GM18520 (cell line): ENCODE results near the gene CLASRP.

Experiments
- ATAC-seq: cut with Tn5 transposase; IDR thresholded peaks from one replicate; pipeline ENCODE4 v1.9.1; 2021; ENCODE audit not compliant: unreplicated experiment

The CLASRP gene

DNA sequence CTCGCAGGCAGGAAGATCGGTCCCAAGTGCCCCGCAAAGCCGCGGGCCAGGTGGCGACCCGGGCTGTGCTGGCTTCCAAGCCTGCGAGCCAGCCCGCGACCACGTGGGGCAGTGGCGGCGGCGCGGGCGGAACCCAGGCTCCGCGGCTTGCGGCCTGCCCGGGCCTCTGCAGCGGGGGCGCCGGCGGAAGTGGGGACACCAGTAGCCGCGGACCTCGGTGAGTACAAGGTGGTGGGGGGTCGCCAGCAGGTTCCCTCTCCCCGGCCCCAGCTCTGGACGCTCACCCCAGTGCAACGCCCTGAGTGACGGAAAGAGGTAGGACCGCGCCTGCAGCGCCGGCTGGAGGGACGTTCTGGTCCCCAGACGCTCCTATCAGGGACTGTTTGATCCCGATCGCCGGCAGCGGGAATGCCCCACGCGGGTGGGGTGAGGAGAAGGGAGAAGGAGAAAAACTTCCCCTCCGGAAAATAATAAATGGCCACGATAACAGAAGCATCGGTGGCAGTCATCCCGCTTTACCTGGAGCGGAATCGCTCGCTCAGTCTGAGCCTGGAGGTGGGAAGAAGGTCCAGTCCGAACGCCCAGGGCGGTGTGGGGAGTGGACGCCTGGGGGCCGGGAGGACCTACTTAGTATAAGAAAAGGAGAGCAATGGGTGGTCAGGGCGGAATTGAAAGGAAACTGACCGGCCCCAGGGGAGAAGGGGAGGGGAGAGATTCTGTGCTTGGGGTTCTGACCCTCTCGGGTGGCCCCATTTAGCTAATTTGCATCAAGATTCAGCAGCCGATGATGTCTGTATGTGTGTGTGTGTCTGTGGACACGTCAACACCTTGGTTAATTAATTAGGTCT, 40.4 kb downstream of the CLASRP start, which contains the start of gene GEMIN7:
TSS of gene GEMIN7 (plus strand) at position 198 of the 848 bp plus-strand sequence. CDS start 10,855 bp downstream, outside the sequence.
- ATAC-seq, result peak; percentile 20

DNA sequence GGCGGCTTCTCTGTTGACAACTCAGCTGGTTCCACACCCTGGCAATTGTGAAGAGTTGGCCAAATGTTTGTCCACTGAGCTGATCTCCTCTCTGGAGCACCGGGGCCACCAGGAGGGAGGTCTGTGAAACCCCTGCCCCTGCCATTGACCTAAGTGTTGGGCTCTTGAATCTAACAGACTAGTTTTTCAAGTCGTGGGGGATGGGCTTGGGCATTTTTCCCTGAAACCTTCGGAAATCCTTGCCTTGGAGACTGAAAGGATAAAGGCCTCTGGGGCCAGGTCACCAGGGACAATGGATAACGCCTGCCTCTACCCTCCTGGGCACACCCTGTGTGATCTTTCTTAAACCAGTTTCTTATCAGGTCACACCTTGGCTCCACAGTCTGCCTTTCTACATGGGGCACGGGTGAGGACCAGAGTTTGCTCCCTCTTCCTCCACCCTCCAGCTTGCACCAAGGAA, 41.1 kb downstream of the CLASRP start:
- ATAC-seq, result no peak

DNA sequence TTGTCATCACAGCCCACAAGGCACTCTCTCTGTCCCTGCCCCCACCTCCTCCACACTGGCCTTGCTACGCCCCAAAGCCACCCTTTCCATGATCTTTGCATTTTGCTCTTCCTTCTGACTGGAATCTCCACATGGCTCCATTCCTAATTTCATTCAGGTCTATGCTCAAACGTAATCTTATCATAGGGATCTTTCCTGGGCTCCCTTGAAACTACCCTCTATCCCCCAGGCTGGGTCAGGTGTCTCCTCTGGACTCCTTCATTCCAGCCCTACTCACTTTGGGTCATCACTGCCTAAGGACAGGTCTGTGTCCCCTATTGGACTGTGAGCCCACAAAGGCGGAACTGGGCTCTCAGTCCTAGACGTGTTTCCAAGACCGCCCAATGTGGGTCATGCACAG, 43.3 kb downstream of the CLASRP start:
- ATAC-seq, result no peak

DNA sequence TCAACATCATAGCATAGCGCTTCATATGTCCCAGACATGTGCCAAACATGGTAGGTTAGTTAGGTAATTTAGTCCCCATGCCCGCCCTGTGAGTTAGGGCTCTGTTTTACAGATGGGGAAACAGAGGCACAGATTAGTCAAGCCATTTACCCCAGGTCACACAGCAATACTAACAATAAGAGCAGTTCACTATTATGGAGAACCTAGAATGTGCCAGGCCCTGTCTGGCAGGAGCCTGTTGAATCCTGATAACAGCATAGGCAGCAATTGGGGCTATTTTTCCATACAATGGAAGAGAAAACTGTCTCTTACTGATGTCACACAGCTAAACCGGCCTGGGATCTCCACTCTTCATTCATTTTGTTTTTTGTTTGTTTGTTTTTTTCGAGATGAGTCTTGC, 47.6 kb downstream of the CLASRP start:
- ATAC-seq, result no peak

DNA sequence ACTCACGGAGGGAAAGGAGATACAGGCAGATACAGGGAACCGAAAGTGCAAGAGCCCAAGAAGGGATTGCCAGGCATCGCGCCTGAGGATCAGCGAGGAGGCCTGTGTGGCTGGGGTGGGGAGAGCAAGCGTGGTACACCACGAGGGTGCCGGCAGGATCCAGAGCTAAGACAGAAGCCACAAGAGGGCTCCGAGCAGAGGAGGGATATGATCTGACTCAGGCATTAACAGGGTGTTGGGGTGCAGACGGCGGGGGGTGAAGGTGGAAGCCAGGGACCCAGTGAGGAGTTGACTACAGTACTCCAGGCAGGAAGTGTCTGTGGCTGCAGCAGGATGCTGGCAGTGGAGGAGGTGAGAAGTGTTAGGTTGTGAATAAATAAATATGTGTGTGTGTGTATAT, 48.7 kb downstream of the CLASRP start:
- no peak for ATAC-seq

DNA sequence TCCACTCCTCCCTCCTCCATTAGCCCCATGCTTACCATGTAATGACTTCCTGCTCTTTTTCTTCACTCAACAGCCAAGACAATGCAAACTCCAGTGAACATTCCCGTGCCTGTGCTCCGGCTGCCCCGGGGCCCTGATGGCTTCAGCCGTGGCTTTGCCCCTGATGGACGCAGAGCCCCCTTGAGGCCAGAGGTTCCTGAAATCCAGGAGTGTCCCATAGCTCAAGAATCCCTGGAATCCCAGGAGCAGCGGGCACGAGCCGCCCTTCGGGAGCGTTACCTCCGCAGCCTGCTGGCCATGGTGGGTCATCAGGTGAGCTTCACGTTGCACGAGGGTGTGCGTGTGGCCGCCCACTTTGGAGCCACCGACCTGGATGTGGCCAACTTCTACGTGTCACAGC, 51.2 kb downstream of the CLASRP start:
- no peak for ATAC-seq

DNA sequence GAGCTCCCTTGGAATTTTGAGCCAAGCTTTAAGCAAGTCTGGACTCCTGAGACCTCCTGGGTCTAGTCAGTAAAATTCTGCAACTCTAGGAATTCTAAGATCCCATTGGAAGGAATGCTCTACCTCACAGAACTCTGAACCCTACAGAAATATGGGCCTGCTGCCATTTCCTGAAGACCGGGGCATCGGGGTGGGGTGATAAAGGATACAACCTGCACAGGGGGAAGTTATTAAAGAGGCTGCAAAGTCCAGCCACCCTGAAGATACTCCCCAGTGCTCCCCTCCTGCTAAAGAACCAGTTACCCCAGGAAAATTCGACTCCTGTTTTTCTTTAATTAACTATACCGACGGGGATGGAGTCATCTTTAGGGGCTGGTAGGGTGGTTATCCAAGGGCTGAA, 51.8 kb downstream of the CLASRP start:
- ATAC-seq, result no peak

DNA sequence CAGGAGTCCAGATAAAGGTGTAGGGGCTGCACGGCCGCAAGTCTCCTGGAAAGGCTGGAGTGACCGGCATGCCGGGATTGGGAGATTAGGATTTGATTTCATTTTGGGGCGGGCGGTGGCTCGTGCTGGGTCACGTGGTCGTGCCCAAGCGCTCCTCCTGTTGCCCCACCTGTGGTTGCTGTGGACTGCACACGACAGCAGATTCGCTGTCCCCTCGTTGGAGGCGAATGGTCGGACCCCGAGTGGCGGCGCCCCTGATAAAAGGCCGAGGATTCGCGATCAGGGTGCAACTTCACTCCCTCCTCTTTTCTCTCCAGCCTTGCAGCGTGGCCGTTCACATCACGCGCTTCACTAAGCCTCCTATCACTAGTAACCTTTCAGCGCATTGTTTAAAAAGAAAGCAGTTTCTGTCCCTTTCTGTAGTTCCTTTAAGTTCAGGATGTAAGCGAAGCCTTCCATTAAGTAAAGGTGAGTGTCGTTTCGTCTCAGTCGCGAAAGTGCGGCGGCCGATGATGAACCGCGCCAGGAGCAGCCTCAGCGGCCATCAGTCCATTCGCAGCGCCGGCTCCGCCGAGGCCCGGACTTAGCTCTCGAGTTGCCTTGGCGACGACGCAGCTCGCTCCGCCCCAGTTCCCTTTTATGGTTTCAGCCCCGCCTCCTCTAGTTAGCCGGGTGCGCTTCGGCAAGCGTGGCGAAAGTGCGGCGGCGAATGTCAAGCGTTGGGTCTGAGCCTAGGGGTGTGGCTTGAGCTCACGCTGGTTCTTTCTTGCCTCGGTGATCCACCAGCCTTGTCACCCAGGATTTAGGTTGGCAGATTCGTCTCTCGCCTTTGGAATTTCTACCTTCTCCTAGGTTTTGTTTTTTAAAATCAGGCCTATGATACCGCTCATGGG, 52.4 kb downstream of the CLASRP start:
- peak; percentile 47 for ATAC-seq

DNA sequence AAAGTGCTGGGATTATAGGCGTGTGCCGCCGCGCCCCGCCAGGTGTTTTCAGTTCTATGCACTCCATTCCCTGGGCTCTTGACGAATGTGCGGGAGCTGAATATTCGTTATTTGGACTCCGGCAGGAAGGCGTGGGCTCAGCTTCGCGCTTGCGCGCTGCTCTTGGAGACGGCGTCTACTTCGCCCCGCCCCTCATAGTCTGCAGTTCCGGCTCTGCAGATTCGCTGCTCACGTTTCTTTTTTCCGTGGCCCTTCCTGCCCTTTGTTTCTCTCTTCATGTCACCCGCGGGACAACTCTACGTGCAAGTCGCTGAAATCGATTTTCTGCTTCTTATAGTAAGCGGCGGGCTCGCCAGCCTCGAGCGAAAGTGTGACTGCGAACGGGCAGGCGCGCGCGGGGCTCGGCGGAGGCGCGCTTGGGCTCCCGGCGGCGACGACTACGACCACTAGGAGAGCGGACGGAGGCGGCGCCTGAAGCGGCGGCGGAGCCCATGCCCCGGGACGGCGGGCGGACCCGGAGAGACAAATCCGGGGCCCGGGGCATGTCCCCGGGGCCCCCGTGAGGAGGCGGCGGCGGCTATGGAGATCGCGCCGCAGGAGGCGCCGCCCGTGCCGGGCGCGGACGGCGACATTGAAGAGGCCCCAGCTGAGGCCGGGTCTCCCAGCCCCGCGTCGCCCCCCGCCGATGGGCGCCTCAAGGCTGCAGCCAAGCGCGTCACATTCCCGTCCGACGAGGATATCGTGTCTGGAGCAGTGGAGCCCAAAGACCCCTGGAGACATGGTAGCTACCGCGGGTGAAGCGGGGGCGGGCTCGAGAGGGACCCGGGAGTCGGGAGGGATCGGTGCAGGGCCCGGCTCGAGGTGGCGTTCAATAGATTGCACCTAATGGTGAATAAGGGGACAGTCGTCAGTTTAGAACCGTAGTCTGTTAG, 54.2 kb downstream of the CLASRP start, which contains the start of gene PPP1R37:
TSS of gene PPP1R37 (plus strand) at position 433 of the 932 bp plus-strand sequence. CDS start at position 580, 147 bp downstream.
- ATAC-seq, result peak; percentile 49

DNA sequence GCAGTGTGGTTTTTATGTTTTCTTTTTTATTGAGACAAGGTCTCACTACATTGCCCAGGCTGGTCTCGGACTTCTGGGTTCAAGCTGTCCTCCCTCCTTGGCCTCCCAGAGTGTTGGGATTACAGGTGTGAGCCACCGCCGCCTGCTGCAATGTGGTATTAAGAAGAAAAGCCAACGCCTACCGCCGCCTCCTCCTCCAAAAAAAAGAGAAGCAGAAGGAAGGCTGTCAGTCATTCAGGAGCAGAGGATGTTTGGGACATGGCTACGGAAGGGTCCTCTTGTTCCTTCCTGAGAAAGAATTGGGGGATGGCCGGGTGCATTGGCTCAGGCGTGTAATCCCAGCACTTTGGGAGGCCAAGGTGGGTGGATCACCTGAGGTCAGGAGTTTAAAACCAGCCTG, 55.3 kb downstream of the CLASRP start:
- no peak for ATAC-seq

DNA sequence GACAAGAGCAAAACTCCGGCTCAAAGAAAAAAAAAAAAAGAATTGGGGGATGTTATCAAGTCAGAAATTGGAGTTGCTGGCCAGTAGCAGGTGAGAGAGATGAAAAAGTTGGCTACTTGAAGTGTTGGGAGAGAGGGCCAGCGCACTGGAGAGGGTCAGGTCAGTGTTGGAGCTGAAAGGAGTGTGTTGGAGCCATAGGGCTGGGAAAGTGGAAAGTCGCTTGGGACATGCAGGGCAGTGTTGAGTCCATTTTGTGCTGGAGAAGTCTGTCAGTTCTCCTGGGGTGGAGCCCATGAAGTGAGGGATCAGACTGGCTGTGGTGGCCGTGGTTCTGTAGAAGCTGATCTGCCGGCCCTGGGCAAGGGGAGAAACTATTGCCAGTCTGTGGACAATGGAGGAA, 55.9 kb downstream of the CLASRP start:
- ATAC-seq, result no peak

DNA sequence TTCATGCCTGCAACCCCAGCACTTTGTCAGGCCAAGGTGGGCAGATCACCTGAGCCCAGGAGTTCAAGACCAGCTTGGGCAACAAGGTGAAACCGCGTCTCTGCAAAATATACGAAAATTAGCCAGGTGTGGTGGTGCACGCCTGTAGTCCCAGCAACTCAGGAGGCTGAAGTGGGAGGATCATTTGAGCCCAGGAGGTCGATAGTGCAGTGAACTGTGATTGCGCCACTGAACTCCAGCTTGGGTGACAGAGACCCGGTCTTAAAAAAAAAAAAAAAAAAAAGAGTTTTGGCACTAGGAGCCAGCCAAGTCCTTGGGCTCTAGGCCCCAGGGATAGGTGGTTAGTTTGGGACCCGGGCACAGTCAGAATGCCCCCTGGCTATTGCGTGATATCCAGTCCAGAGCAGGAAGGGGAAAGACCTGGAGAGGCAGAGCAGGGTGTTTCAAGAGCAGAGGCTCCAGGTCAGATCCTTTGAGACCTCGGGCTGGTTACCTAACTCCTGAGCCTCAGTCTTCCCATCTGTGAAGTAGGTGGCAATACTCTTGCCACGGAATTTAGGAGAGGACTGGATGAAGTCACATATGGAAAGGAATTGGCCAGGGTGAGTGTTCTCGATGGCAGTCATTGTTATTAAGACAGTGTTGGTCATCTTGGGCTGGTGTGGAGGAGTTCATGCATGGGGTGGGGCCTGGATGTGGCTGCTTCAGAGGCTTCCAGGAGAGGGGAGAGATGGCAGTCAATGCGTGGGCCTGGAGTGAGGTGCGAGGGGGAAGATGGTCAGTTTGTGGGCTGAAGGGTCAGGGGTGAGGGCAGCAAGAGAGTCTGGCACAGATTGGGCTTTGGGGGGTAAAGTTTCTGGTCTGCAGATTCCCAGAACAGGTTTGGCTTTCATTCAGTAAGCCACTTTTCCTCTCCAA, 56.9 kb downstream of the CLASRP start:
- no peak for ATAC-seq

DNA sequence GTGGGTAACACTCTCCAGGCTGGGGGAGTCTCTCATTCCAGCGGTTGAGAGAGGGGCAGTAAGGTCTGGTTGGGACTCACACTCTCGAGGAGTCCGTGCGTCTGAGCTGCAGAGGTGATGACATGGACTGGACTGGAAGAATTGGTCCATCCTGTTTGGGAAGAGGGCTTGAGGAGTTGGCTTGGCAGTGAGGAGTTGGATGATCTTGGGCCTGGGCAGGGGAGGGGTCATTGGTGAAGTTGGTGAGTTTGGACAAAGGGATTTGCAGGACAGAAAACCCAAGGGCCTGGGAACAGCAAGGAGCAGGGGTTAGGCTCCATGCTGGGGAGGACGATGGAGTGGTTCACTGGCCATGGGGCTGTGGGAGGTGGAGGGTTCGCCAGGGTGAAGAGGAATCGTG, 57.9 kb downstream of the CLASRP start:
- no peak for ATAC-seq

DNA sequence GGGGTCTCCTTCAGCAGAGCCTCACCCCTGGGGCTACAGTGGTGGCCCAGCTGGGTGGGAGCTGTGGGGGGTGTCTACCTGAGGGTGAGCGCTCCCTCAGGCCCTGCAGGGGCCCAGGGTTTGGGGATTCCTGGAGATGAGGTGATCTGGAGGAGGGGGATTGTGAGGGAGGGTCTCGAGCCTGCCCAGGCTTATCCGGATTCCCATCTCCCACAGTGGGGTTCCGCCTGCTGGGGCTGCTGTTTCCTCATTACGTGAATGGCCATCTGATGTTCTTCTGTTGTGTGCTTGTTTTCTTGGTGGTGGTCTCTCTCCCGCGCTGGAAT, 58.6 kb downstream of the CLASRP start:
- no peak for ATAC-seq

DNA sequence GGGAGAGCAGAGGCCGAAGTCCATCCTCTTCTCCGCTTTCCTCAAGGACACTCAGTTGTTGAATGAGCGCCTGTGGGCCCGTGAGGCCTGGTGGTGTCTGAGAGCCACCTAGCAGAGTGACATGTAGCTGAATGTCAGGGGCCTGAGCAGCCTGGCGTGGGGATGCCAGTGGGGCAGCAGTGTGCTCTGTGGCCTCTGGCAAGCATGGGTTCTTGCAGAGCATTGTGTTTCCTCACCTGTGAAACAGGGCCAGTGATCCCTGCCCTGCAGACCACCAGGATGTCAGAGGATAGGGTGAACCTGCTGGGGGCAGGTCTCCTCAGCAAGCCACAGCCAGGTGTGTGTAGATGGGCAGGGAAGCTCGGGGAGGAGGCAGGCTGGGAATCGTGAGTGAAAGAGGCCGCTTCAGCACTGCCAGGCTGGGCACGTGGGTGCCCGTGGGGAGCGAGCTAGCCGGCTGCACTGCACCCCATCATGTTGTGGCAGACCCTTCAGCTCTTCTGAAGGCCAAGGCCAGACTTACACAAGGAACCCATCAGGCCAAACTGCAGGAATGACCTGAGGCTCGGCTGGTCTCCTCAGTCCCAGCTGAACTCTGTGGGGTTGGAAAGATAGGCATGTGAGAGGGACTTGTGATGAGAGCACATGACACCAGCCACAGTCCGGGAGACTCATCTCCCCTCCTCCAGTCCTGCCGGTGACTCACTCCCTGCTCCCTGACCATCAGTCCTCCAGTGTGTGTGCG, 59.1 kb downstream of the CLASRP start:
- ATAC-seq, result no peak

DNA sequence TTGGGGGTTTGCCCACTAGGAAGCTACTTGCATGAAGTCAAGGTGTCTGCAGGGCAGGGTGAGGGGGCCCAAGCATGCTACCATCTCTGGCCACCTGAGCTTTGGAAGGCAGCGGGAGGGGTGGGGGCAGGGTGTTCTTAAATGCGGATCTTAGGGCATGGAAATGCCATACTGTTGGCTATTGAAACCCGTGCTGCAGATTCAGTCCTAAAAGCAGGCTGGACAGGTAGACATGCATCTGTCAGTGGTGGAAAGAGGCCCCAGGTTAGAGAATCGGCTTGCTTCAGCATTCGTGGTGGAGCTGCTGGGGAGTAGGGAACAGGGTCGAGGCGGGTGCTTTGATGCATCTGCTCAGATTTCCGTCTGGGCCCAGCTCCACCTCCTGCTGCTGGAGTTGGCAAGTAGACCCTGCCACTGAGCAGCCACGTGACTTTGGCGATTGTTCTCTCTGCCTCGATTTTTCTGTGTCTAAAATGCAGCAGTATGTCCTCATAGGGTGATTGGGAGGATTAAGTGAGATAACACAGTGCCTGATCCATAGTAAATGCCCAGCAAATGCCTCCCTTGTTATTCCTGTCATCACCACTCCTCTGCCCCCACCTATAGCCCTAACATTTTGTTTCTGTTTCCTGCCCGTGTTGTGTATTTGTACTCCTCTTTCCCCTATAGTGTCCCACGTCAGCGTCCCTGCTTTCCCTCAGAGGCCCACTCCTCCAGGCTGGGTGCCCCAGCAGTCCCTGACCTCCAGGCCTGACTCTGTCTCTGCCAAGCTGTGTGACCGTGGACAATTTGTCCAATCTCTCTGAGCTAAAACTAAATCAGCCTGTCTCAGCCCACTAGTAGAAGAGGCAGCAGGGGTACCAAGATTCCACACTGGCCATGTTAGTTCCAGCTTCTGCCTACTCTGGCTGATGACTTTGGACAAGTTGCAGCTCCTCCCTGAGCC, 59.9 kb downstream of the CLASRP start:
- no peak for ATAC-seq

DNA sequence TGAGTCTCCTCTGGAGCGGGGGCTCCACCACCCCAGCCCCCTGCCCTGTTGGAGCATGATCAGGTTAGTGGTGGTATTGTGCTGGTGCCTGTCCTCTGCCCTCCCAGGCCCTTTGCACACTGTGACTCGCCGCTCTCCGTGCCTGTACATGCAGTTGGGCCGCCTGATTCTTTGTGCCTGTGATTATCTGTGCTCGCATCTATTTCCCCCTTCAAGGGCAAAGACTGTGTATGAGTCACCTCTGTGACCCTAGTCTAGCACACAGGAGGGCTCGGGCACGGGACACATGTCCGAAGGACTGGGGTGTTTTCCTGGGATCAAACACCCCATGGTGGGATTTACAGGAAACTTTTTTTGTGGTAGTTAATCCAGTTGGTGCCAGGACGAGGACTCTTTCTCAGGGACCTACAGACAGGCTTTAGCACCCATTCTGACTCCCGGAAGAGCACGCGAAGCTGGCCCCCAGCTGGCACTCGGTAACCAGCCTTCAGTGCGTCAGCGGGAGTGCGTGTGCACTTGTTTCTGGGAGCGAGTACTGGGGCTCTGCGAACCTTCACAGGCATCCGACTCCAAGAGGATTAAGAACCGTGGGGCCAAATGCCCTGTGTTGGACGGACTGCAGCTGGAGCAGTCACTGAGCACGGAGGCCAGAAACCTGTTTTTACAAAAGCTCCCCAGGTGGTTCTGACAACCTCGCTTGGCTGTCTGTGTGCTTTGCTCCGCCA, 60.8 kb downstream of the CLASRP start:
- ATAC-seq, result no peak
